ENCODE measurements around the gene PDE8A.
A peak's percentile ranks its signal among the peaks of the same experiment; 100 is the strongest.

The PDE8A gene

DNA sequence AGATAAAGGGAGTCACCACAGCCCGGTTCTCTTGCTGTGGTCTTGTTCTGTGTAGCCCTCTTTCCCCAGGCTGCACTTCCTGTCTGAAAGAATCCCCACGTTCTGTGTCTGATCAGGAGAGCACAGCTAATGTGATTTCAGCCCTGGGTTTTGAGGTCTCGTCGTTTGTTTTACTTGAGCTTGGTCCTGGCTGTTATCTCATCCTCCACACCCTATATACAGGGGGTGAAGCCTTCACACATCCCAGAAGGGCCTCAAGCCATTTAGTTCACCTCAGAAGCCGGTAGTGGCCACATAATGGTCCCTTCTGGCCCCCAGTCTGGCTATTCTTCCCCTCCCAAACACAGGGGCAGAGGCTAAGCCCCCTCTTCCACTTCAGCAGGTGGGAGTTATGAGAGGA, 115.6 kb downstream of the PDE8A start:
- DNase-seq: no peak

DNA sequence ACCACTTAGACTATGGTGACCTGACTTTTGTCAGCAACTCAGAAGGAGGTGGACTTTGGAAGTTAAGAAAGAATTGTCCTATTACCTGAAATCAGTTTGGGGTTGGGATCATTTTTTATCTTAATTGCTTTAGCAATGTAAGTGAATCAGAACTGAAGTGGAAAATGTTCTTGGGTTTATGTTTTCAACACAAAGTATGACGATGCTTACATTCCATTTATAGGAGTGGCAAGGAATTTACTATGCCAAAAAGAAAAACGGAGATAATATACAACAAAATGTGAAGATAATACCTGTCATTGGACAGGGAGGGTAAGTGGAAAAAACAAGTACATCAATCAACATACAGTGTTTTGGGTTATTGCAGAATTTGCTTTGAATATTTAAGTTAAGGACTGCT, 116.1 kb downstream of the PDE8A start:
- DNase-seq: no peak

DNA sequence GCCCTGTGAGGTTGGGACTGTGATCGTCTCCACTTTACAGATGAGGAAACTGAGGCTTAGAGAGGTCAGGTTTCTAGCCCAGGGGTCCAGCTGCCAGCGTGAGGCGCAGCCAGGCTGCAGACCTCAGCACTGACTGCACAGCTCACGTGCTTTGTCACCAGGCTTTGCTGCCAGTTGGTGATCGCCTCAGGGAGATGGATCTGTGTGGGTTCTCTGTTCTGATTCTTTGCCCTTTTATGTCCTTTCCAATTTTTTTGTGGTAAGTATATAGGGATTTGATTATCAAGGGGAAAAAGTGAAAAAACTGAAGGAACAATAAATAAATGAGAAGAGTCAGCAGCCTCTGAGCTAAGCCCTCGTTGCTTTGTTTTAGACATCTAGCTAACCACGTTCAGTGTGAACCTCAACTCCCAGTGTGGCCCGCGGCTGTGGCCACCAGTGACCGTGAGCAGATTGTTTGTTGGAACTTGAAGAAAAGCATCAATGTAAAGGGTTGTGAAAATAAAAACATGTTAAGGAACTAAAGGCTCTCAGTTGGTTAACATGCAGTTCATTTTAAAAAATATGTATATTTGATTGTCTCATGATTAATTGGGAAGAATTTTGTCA, 117.6 kb downstream of the PDE8A start:
- no peak for DNase-seq

DNA sequence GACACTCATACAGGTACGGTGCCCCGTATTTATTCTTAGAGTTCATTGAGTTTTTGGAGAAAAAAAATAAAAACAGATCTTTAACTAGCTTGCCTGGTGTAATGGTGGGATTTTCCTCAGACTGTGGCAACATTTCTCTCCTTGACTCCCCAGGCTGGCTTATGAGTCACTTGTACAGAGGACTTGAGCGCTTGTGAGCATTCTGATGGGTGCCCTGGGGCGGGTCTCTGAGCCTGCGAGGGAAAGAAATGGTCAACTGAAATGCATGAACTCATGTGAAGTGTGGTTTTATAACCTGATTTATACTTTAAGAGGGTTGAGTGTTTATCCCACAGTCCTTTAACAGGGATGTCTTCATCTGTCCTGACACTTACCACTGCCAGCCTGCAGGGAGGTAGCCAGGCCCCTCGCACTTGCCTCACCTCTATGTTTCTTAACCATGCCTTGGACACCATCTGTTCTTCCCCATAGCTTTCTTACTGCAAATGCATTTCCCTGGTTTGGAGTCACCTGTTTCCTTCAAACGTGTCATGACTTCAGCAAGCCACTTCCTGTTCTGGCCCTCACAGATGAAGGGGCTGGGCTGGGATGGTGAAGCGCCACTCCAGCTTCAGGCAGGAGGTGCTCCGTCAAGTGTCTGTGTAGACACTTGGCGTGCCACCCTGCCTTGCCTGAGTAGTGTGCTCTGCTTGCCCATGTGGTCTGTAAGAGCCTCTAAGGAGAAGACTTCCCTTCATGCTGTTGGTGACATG, 118.7 kb downstream of the PDE8A start:
- no peak for DNase-seq

DNA sequence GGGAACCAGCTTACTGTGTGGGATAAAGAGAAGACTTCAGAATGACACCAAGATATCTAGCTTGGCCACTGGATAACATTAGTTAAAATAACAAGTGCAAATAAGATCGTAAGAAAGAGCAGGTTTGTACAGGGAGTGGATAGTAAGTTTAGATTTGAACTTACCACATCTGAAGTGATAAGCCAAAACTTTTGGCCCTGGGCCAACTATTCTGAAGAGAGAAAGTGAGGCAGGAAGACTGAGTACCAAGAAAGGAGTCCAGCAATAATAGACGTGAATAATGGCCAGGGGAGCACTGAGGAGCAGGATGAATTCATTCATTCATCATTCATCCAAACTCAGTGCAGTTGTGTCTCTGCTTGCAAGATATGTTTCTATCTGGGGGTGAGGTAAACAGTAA, 122.9 kb downstream of the PDE8A start:
- no peak for DNase-seq

DNA sequence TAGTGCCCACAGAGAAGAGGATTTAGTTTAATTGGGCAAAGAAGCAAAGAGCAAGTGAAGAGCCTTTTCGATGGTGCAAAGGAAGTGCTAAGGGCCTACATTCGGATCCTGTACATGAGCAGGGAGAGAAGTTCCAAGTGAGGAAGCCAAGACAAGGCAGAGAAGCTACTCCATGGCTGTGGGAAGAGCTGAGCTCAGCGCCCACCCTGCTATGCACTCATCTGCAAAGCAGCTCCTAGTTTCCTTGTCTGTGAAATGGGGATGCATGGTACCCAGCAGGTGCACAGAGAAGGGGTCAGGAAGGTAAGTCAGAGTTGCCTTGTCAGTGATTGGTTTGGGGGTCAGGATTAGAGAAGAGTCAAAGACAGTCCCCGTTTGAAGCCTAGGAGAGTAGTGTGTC, 126.5 kb downstream of the PDE8A start:
- DNase-seq: no peak

DNA sequence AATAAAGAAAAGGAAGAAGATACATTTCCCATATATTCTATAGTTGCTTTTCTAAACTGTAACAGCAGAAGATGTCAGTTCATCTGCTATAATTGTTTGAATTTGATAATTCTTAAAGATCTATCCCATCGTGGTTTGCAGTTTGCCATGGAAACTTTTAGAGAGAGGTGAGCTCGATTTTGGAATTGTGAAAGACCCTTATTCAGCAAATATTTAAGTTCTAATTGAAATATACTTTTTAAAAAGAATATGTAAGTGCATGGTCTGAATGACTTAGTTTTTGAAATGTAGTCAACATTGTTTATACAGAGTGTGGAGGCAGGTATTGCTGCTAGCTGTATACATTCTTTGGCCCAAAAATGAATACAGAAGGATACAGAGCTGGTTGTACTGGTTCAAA, 127.7 kb downstream of the PDE8A start:
- DNase-seq: no peak

DNA sequence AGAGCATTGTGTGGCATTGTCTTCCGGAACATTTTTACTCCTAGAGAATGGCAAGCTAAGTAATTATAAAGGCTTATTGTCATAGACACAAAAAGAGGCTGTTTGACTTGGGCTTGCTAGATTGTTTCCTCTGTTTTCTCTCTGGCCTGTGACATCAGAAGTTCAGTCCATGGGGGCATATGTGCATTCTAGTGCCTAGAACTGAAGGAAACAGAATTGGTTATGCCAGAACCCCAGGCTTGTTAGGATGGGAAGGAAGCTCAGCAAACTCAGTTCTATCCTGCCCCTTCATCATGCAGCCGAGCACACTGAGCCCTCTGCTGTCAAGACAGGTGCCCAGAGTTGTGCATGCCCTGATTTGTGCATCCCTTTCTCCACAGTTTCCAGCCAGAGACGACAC, 131.3 kb downstream of the PDE8A start:
- DNase-seq: no peak

DNA sequence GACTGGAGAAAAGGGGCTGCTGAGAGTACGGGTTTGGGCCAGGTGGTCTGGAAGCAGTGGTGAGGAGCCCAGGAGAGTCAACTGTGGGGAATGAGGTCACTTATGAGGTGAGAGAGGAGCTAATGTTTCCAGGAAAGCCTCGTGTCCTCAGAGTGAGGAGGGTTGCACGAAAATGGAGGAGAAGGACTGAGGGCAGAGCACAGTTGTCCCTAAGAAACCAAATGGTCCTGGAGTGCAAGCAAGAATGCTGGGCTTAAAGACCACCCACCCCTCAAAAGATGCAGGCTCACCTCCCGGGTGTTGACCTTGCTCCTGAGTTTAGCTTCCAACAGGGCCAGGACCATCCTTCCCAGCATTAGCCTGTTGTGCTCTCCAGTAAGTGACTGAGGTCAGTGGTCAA, 133.2 kb downstream of the PDE8A start:
- DNase-seq: no peak

DNA sequence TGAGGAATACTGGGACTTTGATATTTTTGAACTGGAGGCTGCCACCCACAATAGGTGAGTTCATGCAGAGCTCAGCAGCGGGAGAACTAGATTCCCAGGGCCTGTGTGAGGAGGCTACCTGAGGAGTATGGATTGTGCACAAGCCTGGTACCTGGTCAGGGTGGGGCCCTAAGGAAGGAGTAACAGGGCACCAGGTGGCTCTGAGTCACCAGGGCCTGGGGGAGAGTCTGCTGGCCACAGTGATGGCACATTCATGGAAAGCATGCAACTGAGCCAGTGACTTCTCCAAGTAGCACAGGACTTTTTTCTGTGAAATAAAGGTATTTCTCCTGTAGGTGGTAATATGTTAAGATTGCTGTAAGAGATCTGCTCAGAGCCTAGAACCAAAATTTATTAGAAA, 134.4 kb downstream of the PDE8A start:
- no peak for DNase-seq

DNA sequence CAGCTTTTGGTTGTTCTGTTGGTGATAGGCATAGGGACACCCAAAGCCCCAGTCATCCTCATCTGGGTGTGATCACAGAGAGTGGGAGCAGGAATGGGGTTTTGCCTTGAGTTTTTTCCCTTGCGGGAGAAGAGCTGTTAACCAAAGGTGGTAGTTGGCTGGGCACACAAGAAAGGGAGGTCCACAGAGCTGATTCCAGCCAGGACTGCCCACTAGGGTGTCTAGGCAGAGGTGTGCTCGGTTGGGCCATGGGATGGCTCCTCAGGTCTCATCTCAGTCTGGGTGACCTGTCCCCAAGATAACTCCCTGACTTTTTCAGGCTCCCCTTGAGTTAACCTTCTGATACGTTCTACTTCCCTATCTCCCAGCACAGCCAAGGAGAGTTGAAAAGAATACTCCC, 134.8 kb downstream of the PDE8A start:
- no peak for DNase-seq

DNA sequence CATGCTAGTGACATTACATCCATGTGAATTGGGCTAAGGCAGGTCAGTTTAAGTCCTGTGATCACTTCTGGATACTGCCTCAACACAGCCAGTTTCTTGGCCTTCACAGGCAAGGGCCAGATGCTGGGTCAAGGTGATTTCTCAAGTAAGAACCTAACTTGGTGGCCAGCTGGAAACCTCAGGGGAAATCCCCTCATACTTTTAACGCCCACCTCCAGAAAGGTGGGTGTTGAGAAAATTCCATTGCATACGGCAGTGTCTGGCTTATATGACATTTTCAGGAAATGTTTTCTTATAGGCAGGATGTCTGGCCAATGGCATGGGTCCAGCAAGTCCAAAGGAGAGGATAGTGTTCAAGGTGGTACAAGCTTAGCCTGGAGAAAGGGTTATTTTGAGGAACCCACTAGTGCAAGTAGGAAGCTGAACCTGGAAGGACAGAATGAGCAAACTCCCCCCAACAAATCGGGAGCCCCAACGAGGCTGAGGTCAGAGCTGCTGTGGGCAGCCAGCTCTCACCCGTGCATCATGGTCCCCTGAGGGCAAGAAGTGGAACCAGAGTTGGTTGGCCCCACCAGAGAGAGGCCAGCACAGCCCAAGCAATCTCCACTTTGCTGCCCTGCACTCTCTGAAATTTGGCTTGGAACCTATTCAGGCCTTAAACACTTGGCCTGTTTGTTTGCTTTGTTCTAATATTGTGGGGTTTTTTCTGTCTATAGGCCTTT, 135.4 kb downstream of the PDE8A start:
- DNase-seq: no peak

DNA sequence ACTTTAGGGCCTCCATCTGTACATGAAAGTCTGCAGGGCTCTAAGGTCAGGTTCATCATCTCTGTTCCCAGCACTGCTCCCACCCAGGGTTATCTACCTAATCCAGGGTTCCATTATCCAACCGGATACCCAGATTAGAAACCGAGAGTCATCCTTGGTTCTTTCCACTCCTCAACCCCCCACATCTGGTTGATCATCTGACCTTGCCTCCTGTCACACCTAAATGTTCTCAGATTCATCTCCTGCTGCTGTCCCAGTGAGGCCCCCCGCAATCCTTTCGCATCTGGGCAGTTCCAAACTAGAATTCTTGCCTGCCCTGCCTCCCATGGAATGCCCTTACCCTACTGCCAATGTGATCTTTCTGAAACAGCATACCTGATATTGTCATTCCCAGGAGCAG, 136.5 kb downstream of the PDE8A start:
- DNase-seq: no peak

DNA sequence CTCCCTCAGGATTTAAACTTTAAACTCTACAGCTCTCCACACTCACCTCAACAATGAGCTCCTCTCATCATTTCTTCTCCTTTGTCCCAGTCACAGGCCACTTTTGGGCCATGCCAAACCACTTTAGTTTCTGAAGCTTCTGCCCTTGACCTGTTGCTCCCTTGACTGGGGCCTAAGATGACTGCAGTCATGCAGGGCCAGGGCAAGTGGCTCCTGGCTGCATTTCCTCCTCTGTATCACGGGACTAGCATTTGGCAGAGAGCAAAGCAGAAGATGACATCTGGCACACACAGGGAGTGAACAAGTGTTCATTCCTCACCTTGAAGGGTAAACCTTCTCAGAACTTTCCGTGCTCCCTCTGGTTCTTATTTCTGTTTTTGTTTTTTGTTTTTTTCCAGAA, 136.9 kb downstream of the PDE8A start:
- DNase-seq: no peak

DNA sequence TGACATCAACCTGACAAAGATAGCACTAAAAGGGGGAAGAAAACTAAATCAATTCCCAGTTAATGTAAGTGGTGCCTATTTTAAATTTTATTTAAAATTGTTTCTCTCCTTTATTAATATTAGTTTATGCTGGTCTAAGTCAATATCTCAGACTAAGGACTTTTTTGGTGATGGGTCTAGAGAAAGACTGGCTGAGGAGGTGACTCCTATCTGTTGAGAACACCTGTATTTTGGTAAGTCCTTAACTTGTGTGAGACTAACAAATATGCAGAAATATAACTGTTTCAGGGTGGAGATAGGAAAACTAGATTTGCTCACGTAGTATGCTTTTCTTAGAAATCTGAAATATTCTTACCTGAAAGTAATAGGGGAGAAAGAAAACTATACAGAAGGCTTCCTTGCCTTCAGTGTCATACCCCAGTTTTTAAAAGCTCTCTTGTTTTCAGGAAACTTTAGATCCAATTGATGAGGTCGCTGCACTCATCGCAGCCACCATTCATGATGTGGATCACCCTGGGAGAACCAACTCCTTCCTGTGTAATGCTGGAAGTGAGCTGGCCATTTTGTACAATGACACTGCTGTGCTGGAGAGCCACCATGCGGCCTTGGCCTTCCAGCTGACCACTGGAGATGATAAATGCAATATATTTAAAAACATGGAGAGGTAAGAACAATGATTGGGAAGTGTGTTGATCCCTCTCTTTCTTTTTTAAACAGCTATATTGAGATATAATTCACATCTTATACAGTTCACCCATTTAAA, 138.9 kb downstream of the PDE8A start:
- no peak for DNase-seq

DNA sequence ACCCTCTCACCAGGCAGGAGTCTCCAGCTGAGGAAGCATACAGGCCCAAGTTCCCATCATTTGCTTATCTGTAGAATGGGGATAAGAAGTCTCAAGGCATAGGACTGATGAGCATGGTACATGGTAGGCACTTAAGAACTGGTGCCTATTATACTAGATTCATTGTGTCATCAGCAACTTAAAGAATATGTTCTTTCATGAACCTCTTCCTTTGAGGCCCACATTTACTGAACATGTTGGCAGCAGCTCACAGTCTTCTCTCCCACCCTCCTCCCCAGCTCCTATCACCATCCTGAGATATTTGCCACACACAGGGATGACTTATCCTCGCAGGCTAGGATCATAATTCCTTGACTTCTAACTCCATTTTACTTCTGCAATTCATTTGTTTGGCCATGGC, 142.5 kb downstream of the PDE8A start:
- no peak for DNase-seq

DNA sequence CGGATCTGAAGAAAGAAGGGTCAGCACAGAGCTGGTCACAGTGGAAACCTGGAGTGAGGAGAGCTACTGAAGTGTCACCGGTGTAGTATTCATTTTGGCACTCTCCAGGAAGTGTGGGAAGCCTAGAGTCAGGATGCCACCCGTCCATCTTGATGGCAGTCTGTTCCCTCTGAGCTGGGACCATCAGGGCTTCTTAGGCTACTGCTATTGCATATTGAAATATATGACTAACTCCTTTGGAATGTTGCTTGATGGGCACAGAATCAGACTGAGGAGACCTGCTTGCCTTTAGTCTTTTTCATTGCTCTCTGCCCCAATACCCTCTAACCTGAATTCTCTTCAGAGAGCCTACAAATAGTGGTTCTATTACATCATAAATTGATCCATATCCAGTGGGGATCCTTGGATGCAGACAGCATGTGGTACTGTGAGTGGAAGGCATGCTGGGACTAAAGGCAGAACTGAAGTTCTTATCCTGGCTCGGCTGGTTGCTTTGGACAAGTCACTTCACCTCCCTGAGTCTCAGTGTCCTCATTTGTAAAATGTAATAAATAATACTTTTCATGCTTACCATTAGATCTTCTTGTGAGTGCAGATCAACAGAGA, 143.5 kb downstream of the PDE8A start:
- no peak for DNase-seq

DNA sequence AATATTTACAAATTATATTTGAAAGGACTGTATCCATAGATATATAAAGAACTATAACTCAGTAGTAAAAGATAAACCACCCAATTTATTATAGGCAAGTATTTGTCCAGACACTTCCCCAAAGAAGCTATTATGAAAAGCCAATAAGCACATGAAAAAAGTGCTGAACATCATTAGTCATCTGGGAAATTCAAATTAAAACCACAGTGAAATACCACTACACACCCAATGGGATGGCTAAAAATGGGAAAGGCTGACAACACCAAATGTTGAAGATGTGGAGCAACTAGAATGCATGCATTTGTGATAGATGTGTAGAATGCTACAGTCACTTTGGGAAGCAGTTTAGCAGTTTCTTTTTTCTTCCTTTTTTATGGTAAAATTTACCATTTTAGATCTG, 147.0 kb downstream of the PDE8A start:
- DNase-seq: no peak

DNA sequence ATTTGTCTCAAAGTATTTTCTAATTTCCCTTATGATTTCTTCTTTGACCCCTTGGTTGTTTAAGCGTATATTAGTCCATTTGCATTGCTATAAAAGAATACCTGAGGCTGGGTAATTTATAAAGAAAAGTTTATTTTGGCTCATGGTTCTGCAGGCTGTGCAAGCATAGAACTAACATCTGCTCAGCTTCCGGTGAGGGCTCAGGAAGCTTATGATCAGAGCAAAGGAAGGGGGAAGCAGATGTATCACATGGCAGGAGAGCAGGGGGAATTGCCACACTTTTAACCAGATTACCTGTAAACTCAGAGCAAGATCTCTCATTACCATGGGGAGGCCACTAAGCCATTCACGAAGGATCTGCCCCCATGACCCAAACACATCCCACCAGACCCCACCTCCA, 148.2 kb downstream of the PDE8A start:
- DNase-seq: no peak

DNA sequence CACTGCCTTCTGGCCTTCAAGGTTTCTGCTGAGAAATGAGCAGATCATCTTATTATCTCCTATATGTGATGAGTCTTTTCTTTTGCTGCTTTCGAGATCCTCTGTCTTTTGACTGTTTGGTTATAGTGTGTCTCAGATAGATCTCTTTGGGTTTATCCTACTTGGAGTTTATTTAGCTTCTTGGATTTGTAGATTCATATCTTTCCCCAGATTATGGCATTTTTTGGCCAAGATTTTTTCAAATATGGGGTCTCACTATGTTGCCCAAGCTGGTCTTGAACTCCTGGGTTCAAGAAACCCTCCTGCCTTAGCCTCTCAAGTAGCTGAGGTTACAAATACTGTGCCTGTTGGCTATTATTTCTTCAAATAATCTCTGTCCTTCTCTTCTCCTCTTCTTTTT, 150.3 kb downstream of the PDE8A start:
- DNase-seq: no peak

DNA sequence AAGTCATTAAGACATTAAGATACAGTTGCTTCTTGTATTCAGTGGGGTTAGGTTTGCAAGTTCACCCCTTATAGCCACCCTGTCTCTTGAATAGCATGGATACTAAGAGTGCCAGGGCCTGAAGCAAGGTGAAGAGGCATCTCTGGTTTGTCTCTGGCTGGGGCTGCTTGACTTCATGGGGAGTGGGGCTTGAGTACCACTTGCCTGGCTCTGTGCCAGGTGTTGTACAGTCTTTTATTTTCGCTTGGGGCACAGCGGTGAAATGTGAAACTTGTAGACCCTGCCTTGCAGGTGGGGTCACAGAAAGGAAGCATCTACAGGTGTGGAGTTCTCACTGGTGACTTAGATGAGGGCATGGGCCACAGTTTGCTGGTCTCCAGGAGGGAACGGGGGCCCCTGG, 152.1 kb downstream of the PDE8A start:
- DNase-seq: no peak

DNA sequence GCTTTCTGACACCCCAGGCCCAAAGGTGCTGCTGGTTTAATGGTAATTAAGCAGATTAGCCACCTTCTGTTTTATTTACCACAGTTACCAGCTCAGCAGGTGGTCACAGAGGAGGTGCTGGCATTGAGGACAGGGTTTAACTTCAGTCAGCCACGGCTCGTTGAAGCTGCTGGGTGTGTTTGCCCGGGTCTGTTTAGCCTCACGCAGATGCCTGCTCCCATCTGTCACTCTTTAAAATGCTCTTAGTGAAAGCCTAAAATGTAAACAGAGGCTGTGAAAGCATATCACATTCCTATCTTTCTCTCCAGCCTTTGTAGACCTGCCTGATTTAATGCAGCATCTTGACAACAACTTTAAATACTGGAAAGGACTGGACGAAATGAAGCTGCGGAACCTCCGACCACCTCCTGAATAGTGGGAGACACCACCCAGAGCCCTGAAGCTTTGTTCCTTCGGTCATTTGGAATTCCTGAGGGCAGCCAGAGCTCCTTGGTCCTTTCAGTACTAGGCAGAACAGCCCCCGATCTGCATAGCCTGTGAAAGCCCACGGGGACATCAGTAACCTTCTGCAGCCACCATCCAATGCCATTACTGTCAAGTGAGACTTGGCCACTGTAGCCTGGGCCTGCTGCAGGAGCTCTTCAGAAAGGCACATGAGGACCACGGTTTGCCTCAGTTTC, 156.0 kb downstream of the PDE8A start:
- peak; percentile 93 for DNase-seq

DNA sequence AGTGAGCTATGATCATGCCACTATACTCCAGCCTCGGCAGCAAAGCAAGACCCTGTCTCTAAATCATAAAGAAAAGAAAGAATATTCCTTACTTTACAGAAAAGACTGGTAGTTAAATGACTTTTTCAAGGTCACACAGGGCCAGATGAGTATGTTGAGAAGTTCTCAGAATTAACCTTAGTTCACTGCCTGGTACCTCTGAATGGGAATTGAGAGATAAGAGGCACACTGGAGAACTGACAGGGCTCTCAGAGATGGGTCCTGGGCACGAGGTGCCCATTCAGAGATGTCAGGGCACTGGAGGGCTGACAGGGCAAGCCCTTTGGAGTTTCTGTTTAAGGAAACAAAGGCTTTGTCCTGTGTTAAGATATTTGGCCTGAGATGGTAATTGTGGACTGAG, 157.7 kb downstream of the PDE8A start:
- no peak for DNase-seq

All from NCI-H1694 treated with DMSO at 0.1 percent for 48 hours (cell line).